HepG2 (cell line): ENCODE results near the gene DNAJC4.

Experiments used
- EZH2 ChIP-seq: conservative IDR thresholded peaks from 2 replicates; pipeline ENCODE4 v1.6.1; 2012; ENCODE audit warnings: mild to moderate bottlenecking, low read depth, low read length, moderate library complexity
- MYC ChIP-seq: sonication (generic); formaldehyde crosslinking; IDR thresholded peaks from 2 replicates; pipeline ENCODE4 v1.9.0; 2021; ENCODE audit warnings: missing genetic modification reagents, borderline replicate concordance
- NAIF1 ChIP-seq: sonication (generic); formaldehyde crosslinking; IDR thresholded peaks from 2 replicates; pipeline ENCODE4 v1.5.0; 2020; ENCODE audit warnings: mild to moderate bottlenecking, missing genetic modification reagents, borderline replicate concordance
- NBN ChIP-seq: fragments of 450-650 bp; conservative IDR thresholded peaks from 2 replicates; pipeline ENCODE4 v1.6.1; 2017
- TP53 ChIP-seq: sonication (generic); formaldehyde crosslinking; conservative IDR thresholded peaks from 2 replicates; pipeline ENCODE4 v1.4.0; 2020; ENCODE audit warnings: missing genetic modification reagents
- ZFP36 ChIP-seq: fragments of 150-350 bp; IDR thresholded peaks from 2 replicates; pipeline ENCODE4 v1.6.1; 2018; ENCODE audit warnings: borderline replicate concordance, low read length, low read depth; ENCODE audit not compliant: partially characterized antibody
- ZNF777 ChIP-seq: sonication (generic); formaldehyde crosslinking; IDR thresholded peaks from 2 replicates; pipeline ENCODE4 v1.4.0; 2020; ENCODE audit warnings: missing genetic modification reagents
- TF ChIP-seq, protein P1 (sequence below): sonication (generic); formaldehyde crosslinking; IDR thresholded peaks from 2 replicates; pipeline ENCODE4 v1.9.0; 2021; ENCODE audit warnings: missing genetic modification reagents, mild to moderate bottlenecking, borderline replicate concordance
- TF ChIP-seq, protein P2 (sequence below): sonication (generic); formaldehyde crosslinking; IDR thresholded peaks from 2 replicates; pipeline ENCODE4 v1.5.0; 2020; ENCODE audit warnings: mild to moderate bottlenecking, missing genetic modification reagents, moderate library complexity
- TF ChIP-seq, protein P3 (sequence below), 2 experiments: IDR thresholded peaks; 2 replicates each; pipeline ENCODE4 v1.6.1; 2011 to 2012; ENCODE audit warnings: low read length in 2 of 2, borderline replicate concordance in 1 of 2, low read depth in 1 of 2, mild to moderate bottlenecking in 1 of 2, moderate library complexity in 1 of 2
- TF ChIP-seq, protein P4 (sequence below): IDR thresholded peaks from 2 replicates; pipeline ENCODE4 v1.6.1; 2016; ENCODE audit warnings: low read depth, control low read depth

DNA sequence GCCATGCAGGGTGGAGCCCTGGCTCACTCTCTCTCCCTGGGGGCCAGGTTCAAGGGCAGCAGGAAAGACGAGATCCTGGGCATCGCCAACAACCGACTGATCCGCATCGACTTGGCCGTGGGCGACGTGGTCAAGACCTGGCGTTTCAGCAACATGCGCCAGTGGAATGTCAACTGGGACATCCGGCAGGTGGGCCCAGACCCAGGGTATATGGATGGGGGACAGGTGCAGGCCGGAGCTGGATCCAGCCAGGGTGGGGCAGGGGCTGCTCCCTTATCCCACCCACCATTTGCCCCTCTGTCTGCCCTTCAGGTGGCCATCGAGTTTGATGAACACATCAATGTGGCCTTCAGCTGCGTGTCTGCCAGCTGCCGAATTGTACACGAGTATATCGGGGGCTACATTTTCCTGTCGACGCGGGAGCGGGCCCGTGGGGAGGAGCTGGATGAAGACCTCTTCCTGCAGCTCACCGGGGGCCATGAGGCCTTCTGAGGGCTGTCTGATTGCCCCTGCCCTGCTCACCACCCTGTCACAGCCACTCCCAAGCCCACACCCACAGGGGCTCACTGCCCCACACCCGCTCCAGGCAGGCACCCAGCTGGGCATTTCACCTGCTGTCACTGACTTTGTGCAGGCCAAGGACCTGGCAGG, 7.2 kb upstream of the DNAJC4 start:
- TF ChIP-seq ZNF777: no peak
- TF ChIP-seq, protein P1, sequence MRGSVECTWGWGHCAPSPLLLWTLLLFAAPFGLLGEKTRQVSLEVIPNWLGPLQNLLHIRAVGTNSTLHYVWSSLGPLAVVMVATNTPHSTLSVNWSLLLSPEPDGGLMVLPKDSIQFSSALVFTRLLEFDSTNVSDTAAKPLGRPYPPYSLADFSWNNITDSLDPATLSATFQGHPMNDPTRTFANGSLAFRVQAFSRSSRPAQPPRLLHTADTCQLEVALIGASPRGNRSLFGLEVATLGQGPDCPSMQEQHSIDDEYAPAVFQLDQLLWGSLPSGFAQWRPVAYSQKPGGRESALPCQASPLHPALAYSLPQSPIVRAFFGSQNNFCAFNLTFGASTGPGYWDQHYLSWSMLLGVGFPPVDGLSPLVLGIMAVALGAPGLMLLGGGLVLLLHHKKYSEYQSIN (CRISPR knock-in tag): no peak
- TF ChIP-seq, protein P2, sequence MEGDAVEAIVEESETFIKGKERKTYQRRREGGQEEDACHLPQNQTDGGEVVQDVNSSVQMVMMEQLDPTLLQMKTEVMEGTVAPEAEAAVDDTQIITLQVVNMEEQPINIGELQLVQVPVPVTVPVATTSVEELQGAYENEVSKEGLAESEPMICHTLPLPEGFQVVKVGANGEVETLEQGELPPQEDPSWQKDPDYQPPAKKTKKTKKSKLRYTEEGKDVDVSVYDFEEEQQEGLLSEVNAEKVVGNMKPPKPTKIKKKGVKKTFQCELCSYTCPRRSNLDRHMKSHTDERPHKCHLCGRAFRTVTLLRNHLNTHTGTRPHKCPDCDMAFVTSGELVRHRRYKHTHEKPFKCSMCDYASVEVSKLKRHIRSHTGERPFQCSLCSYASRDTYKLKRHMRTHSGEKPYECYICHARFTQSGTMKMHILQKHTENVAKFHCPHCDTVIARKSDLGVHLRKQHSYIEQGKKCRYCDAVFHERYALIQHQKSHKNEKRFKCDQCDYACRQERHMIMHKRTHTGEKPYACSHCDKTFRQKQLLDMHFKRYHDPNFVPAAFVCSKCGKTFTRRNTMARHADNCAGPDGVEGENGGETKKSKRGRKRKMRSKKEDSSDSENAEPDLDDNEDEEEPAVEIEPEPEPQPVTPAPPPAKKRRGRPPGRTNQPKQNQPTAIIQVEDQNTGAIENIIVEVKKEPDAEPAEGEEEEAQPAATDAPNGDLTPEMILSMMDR (CRISPR knock-in tag): no peak
- TF ChIP-seq, protein P3, sequence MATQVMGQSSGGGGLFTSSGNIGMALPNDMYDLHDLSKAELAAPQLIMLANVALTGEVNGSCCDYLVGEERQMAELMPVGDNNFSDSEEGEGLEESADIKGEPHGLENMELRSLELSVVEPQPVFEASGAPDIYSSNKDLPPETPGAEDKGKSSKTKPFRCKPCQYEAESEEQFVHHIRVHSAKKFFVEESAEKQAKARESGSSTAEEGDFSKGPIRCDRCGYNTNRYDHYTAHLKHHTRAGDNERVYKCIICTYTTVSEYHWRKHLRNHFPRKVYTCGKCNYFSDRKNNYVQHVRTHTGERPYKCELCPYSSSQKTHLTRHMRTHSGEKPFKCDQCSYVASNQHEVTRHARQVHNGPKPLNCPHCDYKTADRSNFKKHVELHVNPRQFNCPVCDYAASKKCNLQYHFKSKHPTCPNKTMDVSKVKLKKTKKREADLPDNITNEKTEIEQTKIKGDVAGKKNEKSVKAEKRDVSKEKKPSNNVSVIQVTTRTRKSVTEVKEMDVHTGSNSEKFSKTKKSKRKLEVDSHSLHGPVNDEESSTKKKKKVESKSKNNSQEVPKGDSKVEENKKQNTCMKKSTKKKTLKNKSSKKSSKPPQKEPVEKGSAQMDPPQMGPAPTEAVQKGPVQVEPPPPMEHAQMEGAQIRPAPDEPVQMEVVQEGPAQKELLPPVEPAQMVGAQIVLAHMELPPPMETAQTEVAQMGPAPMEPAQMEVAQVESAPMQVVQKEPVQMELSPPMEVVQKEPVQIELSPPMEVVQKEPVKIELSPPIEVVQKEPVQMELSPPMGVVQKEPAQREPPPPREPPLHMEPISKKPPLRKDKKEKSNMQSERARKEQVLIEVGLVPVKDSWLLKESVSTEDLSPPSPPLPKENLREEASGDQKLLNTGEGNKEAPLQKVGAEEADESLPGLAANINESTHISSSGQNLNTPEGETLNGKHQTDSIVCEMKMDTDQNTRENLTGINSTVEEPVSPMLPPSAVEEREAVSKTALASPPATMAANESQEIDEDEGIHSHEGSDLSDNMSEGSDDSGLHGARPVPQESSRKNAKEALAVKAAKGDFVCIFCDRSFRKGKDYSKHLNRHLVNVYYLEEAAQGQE (IDR thresholded peaks at IDR 0.05; ENCODE audit: borderline replicate concordance in 1 of 2, low read depth in 1 of 2, low read length in 2 of 2): no peak
- TF ChIP-seq TP53 (CRISPR knock-in tag): no peak
- no peak for TF ChIP-seq NAIF1
- TF ChIP-seq ZFP36: no peak
- no peak for TF ChIP-seq MYC (CRISPR knock-in tag)
- no peak for TF ChIP-seq EZH2
- TF ChIP-seq, protein P4, sequence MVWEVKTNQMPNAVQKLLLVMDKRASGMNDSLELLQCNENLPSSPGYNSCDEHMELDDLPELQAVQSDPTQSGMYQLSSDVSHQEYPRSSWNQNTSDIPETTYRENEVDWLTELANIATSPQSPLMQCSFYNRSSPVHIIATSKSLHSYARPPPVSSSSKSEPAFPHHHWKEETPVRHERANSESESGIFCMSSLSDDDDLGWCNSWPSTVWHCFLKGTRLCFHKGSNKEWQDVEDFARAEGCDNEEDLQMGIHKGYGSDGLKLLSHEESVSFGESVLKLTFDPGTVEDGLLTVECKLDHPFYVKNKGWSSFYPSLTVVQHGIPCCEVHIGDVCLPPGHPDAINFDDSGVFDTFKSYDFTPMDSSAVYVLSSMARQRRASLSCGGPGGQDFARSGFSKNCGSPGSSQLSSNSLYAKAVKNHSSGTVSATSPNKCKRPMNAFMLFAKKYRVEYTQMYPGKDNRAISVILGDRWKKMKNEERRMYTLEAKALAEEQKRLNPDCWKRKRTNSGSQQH: no peak
- TF ChIP-seq NBN: no peak
